ENCODE results near the gene PDE6G.

The PDE6G gene

GRCh38 chr17:81693509-81694210 is 37.3 kb upstream of the PDE6G start:
- no peak overlapping the region for H3K27ac Mint-ChIP-seq
- H3K27me3 Mint-ChIP-seq: no peaks in the 10 kb centered on the region
- CTCF ChIA-PET: no interaction called here
- H3K4me3 Mint-ChIP-seq: no peak overlapping the region
- DNase-seq: no peak
- no peaks in the 10 kb centered on the region for H3K9me3 Mint-ChIP-seq
- H3K36me3 Mint-ChIP-seq: peaks cover 45% of the 10 kb centered on the region
- peaks cover 4% of the 10 kb centered on the region for H3K4me1 Mint-ChIP-seq

- peaks cover 38% of the 10 kb centered on the region for H3K36me3 Mint-ChIP-seq
- H3K4me1 Mint-ChIP-seq: peaks cover 5% of the 10 kb centered on the region
- H3K27ac Mint-ChIP-seq: no peak overlapping the region
- DNase-seq: no peak
- no peak overlapping the region for H3K4me3 Mint-ChIP-seq
- CTCF ChIA-PET: no interaction called here
- no peaks in the 10 kb centered on the region for H3K9me3 Mint-ChIP-seq
- H3K27me3 Mint-ChIP-seq: no peaks in the 10 kb centered on the region
These were observed 35.3 kb upstream of the PDE6G start for GRCh38 chr17:81691608-81692007.

GRCh38 chr17:81691196-81691595 is 34.9 kb upstream of the PDE6G start:
- DNase-seq: no peak
- Mint-ChIP-seq H3K27ac (no peak overlapping the region), H3K27me3 (no peaks in the 10 kb centered on the region), H3K4me3 (no peak overlapping the region), H3K36me3 (peaks cover 41% of the 10 kb centered on the region), H3K4me1 (peaks cover 7% of the 10 kb centered on the region), H3K9me3 (no peaks in the 10 kb centered on the region)
- CTCF ChIA-PET: no interaction called here

GRCh38 chr17:81690549-81690948 is 34.2 kb upstream of the PDE6G start:
- Mint-ChIP-seq H3K36me3 (peaks cover 45% of the 10 kb centered on the region), H3K4me3 (no peak overlapping the region), H3K4me1 (peaks cover 11% of the 10 kb centered on the region), H3K9me3 (no peaks in the 10 kb centered on the region), H3K27me3 (no peaks in the 10 kb centered on the region), H3K27ac (no peak overlapping the region)
- DNase-seq: no peak
- CTCF ChIA-PET: no interaction called here

- H3K9me3 Mint-ChIP-seq: no peaks in the 10 kb centered on the region
- peaks cover 16% of the 10 kb centered on the region for H3K4me1 Mint-ChIP-seq
- no peak overlapping the region for H3K27ac Mint-ChIP-seq
- no peaks in the 10 kb centered on the region for H3K27me3 Mint-ChIP-seq
- no peak for DNase-seq
- CTCF ChIA-PET: no interaction called here
- H3K36me3 Mint-ChIP-seq: peaks cover 46% of the 10 kb centered on the region
- H3K4me3 Mint-ChIP-seq: no peak overlapping the region
These were observed 33.7 kb upstream of the PDE6G start for GRCh38 chr17:81690066-81690465.

- peaks cover 26% of the 10 kb centered on the region for H3K4me1 Mint-ChIP-seq
- peaks cover 3% of the 10 kb centered on the region for H3K27me3 Mint-ChIP-seq
- no peaks in the 10 kb centered on the region for H3K9me3 Mint-ChIP-seq
- H3K36me3 Mint-ChIP-seq: peaks cover 54% of the 10 kb centered on the region
- H3K4me3 Mint-ChIP-seq: no peak overlapping the region
- no peak for DNase-seq
- H3K27ac Mint-ChIP-seq: no peak overlapping the region
- CTCF ChIA-PET: no interaction called here
These were observed 32.3 kb upstream of the PDE6G start for GRCh38 chr17:81688616-81689015.

GRCh38 chr17:81687770-81688541 is 31.6 kb upstream of the PDE6G start:
- no peaks in the 10 kb centered on the region for H3K9me3 Mint-ChIP-seq

GRCh38 chr17:81686614-81687013 is 30.3 kb upstream of the PDE6G start:
- Mint-ChIP-seq H3K4me1 (peaks cover 40% of the 10 kb centered on the region), H3K4me3 (no peak overlapping the region), H3K36me3 (peaks cover 49% of the 10 kb centered on the region), H3K27ac (no peak overlapping the region), H3K9me3 (no peaks in the 10 kb centered on the region), H3K27me3 (peaks cover 4% of the 10 kb centered on the region)
- CTCF ChIA-PET: no interaction called here
- DNase-seq: no peak

More at GRCh38 chr17:81687770-81688541, 31.6 kb upstream of the PDE6G start:
- Mint-ChIP-seq H3K27ac (no peak overlapping the region), H3K4me3 (no peak overlapping the region), H3K36me3 (peaks cover 54% of the 10 kb centered on the region), H3K4me1 (peaks cover 28% of the 10 kb centered on the region), H3K27me3 (peaks cover 4% of the 10 kb centered on the region)
- CTCF ChIA-PET: no interaction called here
- DNase-seq: no peak

GRCh38 chr17:81685108-81685507 is 28.8 kb upstream of the PDE6G start:
- no peak for DNase-seq
- H3K9me3 Mint-ChIP-seq: no peaks in the 10 kb centered on the region
- peak overlapping the region; percentile 85 for H3K27ac Mint-ChIP-seq

GRCh38 chr17:81684442-81684911 is 28.1 kb upstream of the PDE6G start:
- H3K9me3 Mint-ChIP-seq: no peaks in the 10 kb centered on the region
- DNase-seq: no peak
- H3K36me3 Mint-ChIP-seq: peaks cover 39% of the 10 kb centered on the region
- CTCF ChIA-PET: interaction anchor here (1.3 to 1.6 kb wide), 3 partner anchors 9 to 24 kb away, joined by 3 to 4 read pairs (median 4); partner anchors contain the start of gene MRPL12
- H3K4me1 Mint-ChIP-seq: peaks cover 42% of the 10 kb centered on the region
- peaks cover 4% of the 10 kb centered on the region for H3K27me3 Mint-ChIP-seq
- H3K27ac Mint-ChIP-seq: peak overlapping the region; percentile 85
- H3K4me3 Mint-ChIP-seq: peak overlapping the region; percentile 82

More at GRCh38 chr17:81685108-81685507, 28.8 kb upstream of the PDE6G start:
- peaks cover 46% of the 10 kb centered on the region for H3K36me3 Mint-ChIP-seq
- H3K27me3 Mint-ChIP-seq: peaks cover 4% of the 10 kb centered on the region
- peaks cover 42% of the 10 kb centered on the region for H3K4me1 Mint-ChIP-seq
- CTCF ChIA-PET: no interaction called here
- peak overlapping the region; percentile 82 for H3K4me3 Mint-ChIP-seq

- Mint-ChIP-seq H3K27me3 (peaks cover 4% of the 10 kb centered on the region), H3K4me3 (peak within 1 kb of the TSS; percentile 94), H3K36me3 (peaks cover 35% of the 10 kb centered on the region), H3K27ac (peak within 1 kb of the TSS; percentile 94), H3K4me1 (peaks cover 40% of the 10 kb centered on the region), H3K9me3 (no peaks in the 10 kb centered on the region)
- DNase-seq: peak; percentile 97
- CTCF ChIA-PET: interaction anchor here (0.9 to 1.6 kb wide), 4 partner anchors 8 to 25 kb away, joined by 3 to 4 read pairs (median 4); partner anchors contain the start of gene MRPL12
These were observed 27.5 kb upstream of the PDE6G start, which contains the start of the genes ARL16 and HGS for GRCh38 chr17:81683584-81684441. TSS of gene ARL16 (minus strand) at chr17:81683797. CDS start at chr17:81683753, 44 bp downstream. TSS of gene HGS (plus strand) at chr17:81684011. CDS start at chr17:81684067, 56 bp downstream.

- CTCF ChIA-PET: interaction anchor here (0.9 to 1.6 kb wide), 3 partner anchors 8 to 19 kb away, joined by 3 to 4 read pairs (median 4); partner anchors contain the start of gene MRPL12
- Mint-ChIP-seq H3K27ac (peak overlapping the region; percentile 8), H3K4me3 (peak overlapping the region; percentile 94), H3K27me3 (peaks cover 4% of the 10 kb centered on the region), H3K9me3 (no peaks in the 10 kb centered on the region), H3K36me3 (peaks cover 33% of the 10 kb centered on the region), H3K4me1 (peaks cover 40% of the 10 kb centered on the region)
- DNase-seq: no peak
These were observed 26.9 kb upstream of the PDE6G start for GRCh38 chr17:81683208-81683583.

GRCh38 chr17:81682565-81683207 is 26.3 kb upstream of the PDE6G start:
- Mint-ChIP-seq H3K27me3 (peaks cover 4% of the 10 kb centered on the region), H3K27ac (peak overlapping the region; percentile 8), H3K4me1 (peaks cover 40% of the 10 kb centered on the region), H3K4me3 (peak overlapping the region; percentile 94), H3K9me3 (no peaks in the 10 kb centered on the region), H3K36me3 (peaks cover 30% of the 10 kb centered on the region)
- no peak for DNase-seq
- CTCF ChIA-PET: interaction anchor here (1.4 kb wide), 1 partner anchor 20 kb away, joined by 4 read pairs; the partner anchor contains the start of gene MRPL12
